ENCODE measurements around the gene RASEF.

The RASEF gene

DNA sequence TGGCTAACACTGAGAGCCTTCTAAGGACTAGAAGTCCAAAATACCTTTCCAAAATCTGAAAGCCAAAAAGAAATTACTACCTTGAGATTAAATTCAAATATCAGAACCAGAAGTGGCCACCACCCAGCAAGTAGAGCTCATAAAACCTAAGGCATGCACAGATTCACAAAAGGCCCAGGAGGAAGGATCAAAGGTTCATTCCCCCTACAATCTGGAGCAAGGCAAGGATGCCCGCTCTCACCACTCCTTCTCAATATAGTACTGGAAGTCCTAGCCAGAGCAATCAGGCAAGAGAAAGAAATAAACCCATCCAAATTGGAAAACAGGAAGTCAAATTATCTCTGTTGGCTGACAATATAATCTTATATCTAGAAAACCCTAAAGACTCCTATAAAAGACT is 6.0 kb downstream of the RASEF start:
- TF ChIP-seq CTCF (IDR thresholded peaks at IDR 0.05): no peak
- no peaks in the 10 kb centered on the region for H3K9me3 ChIP-seq
- H3K4me3 ChIP-seq: no peak overlapping the region
- intact Hi-C loops (cut with DNase I; ENCODE audit: low total_unique reads): no loop called here
- no peak for DNase-seq
- no peak overlapping the region for H3K27ac ChIP-seq
- H3K27me3 ChIP-seq: peaks cover 0 to 14% of the 10 kb centered on the region in 2 donors
- H3K36me3 ChIP-seq: no peaks in the 10 kb centered on the region
- H3K4me1 ChIP-seq: peaks cover 0 to 2% (median 1%) of the 10 kb centered on the region in 4 donors

DNA sequence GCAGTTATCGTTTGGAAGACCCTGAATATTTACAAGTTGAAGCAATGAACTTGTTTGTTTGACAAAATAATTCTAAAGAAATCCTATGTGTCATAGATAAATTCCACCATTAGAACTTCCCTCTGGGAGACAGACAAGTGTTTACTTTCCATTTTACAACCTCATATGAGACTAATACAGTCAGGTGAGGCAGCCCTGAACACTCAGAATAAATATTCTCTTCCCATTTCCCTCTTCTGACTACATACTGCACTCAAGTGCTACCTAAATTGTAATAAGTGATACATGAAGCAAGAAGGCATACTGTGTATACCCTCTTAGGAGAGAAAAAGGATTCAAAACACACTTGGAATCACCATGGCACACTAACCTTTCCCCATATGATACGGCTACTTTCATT is 6.8 kb downstream of the RASEF start:
- intact Hi-C loops (cut with DNase I; ENCODE audit: low total_unique reads): no loop called here
- TF ChIP-seq CTCF (IDR thresholded peaks at IDR 0.05): no peak
- Histone ChIP-seq H3K9me3 (no peaks in the 10 kb centered on the region), H3K27me3 (peaks cover 0 to 7% of the 10 kb centered on the region in 2 donors), H3K27ac (no peak overlapping the region), H3K4me1 (no peaks in the 10 kb centered on the region), H3K4me3 (no peak overlapping the region), H3K36me3 (no peaks in the 10 kb centered on the region)
- DNase-seq: no peak

- H3K4me3 ChIP-seq: no peak overlapping the region
Measured at GRCh38 chr9:83047839-83048775, 14.8 kb downstream of the RASEF start.

GRCh38 chr9:83043597-83043996 is 19.3 kb downstream of the RASEF start:
- Histone ChIP-seq H3K36me3 (no peaks in the 10 kb centered on the region), H3K4me1 (no peaks in the 10 kb centered on the region), H3K27ac (no peak overlapping the region), H3K27me3 (no peaks in the 10 kb centered on the region), H3K4me3 (no peak overlapping the region), H3K9me3 (no peaks in the 10 kb centered on the region)
- TF ChIP-seq CTCF (IDR thresholded peaks at IDR 0.05): no peak
- no peak for DNase-seq
- intact Hi-C loops (cut with DNase I; ENCODE audit: low total_unique reads): no loop called here

More at GRCh38 chr9:83047839-83048775, 14.8 kb downstream of the RASEF start:
- no peak for DNase-seq
- Histone ChIP-seq H3K27ac (no peak overlapping the region), H3K9me3 (no peaks in the 10 kb centered on the region), H3K36me3 (no peaks in the 10 kb centered on the region), H3K4me1 (no peaks in the 10 kb centered on the region), H3K27me3 (no peaks in the 10 kb centered on the region)
- no peak for TF ChIP-seq CTCF (IDR thresholded peaks at IDR 0.05)
- intact Hi-C loops (cut with DNase I; ENCODE audit: low total_unique reads): no loop called here

DNA sequence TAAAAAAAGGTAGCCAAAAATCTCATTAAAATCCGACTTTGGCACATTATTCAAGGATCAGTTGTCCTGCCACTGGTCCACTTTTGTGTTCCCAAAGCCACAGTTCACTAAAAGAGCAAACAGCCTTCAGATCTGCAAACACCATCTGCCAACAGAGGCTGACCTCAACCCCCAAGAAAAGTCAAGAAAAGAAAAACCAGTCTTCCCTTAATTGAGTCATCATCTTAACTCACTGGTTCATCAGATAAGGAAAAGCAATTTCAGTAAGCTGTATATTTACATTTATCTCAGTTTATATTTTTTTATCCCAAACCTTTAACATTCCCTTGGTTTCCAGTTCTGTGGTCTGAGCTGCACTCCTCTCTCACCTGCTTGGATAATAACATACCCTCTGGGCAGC is 21.2 kb downstream of the RASEF start:
- DNase-seq: no peak
- intact Hi-C loops (cut with DNase I; ENCODE audit: low total_unique reads): no loop called here
- Histone ChIP-seq H3K4me3 (no peak overlapping the region), H3K4me1 (no peaks in the 10 kb centered on the region), H3K36me3 (no peaks in the 10 kb centered on the region), H3K27me3 (no peaks in the 10 kb centered on the region), H3K27ac (no peak overlapping the region), H3K9me3 (no peaks in the 10 kb centered on the region)
- TF ChIP-seq CTCF (IDR thresholded peaks at IDR 0.05): no peak

All from tibial artery (tissue), 4 donors.